Measurements from ENCODE around the gene OR5H6. TPM values are rescaled to one million over a fixed set of nuclear protein-coding genes. Genes with fewer than 3 reads are reported as not detected.

Gene OR5H6
- not detected in 2 replicates for total RNA-seq

DNA sequence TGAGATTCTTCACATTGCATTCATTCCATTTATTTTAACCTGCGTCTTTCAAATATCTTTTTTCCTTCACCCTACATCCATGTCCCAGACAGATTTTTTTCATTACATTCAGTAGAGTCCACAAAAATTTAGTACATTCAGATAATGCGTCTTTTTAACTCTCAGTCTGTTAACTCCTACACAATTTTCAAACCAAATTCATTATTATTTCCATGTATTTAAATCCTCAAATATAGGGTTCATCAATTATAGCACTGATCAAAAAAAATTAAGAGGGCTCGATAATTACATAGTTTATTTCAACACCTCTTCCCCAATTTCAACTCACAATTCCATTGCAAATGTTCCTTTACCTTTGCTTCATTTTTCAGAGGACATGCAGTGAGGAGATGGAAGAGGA lies at the start of gene OR5H6:
Gene OR5H6 (plus strand): TSS at position 301 of the 400 bp plus-strand sequence. CDS start 89 bp downstream, at position 390.

DNA sequence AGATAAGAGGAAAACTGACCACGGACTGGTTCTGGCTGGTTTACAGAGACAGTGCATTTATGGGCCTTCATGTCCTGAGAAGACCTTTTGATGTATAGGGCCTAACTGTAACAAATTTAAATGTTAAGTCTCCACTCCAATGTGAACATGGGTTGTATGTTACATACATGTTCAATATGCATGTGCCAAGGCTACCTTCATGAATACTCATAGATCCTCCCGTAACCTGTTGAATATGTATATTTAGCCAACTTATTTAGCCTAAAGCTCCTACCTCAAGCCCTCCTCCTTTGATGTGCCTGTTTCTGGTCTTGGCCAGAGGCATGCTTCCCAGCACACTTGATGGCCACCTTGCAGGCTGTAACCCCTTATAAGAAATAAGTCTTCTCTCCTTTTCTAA lies 18.2 kb downstream of the OR5H6 start, which contains the start of gene OR5H2:
Gene OR5H2 (plus strand): TSS at position 301 of the 400 bp plus-strand sequence. CDS start 398 bp downstream, outside the sequence.

Other genes with a start within 250 kb of the OR5H6 start
- not detected in 2 replicates for gene GABRR3, start 228.9 kb upstream of the OR5H6 start, total RNA-seq
- not detected in 2 replicates for gene OR5AC2, start 177.1 kb upstream of the OR5H6 start, total RNA-seq
- gene OR5H1, start 133.5 kb upstream of the OR5H6 start, total RNA-seq = not detected in 2 replicates
- not detected in 2 replicates for gene OR5H14, start 116.8 kb upstream of the OR5H6 start, total RNA-seq
- not detected in 2 replicates for gene OR5H15, start 97.5 kb upstream of the OR5H6 start, total RNA-seq
- gene OR5H2, start 18.3 kb downstream of the OR5H6 start, total RNA-seq = not detected in 2 replicates
- gene OR5K4, start 89.6 kb downstream of the OR5H6 start, total RNA-seq = not detected in 2 replicates
- gene OR5K3, start 126.4 kb downstream of the OR5H6 start, total RNA-seq = not detected in 2 replicates
- gene OR5K1, start 199.0 kb downstream of the OR5H6 start, total RNA-seq = not detected in 2 replicates
- not detected in 2 replicates for gene OR5K2, start 233.4 kb downstream of the OR5H6 start, total RNA-seq